GM12873 (cell line): ENCODE measurements around the gene FADS2.

Source experiments
- CTCF ChIP-seq: IDR thresholded peaks from 2 replicates; pipeline ENCODE4 v1.5.1; 2012; ENCODE audit warnings: low read depth, mild to moderate bottlenecking, moderate library complexity, low read length, control low read depth; ENCODE audit not compliant: insufficient read depth; ENCODE audit errors: missing control alignments

Gene FADS2

GRCh38 chr11:61841636-61842527 lies 13.8 kb downstream of the FADS2 start:
- TF ChIP-seq CTCF, result no peak

- TF ChIP-seq CTCF, result no peak
Measured at GRCh38 chr11:61842528-61842820, 14.4 kb downstream of the FADS2 start.

GRCh38 chr11:61844909-61845565 lies 16.9 kb downstream of the FADS2 start:
- TF ChIP-seq CTCF, result no peak

GRCh38 chr11:61846362-61847020 lies 18.4 kb downstream of the FADS2 start:
- TF ChIP-seq CTCF, result no peak

GRCh38 chr11:61847914-61848581 lies 19.9 kb downstream of the FADS2 start:
- TF ChIP-seq CTCF, result no peak

GRCh38 chr11:61848631-61849030 lies 20.5 kb downstream of the FADS2 start:
- TF ChIP-seq CTCF, result no peak

- TF ChIP-seq CTCF, result no peak
Measured at GRCh38 chr11:61850687-61851086, 22.6 kb downstream of the FADS2 start.
